HL-60 (cell line): ENCODE measurements around the gene VSIG10L2.

Experiments used
- GABPA ChIP-seq: IDR thresholded peaks from 2 replicates; pipeline ENCODE4 v1.6.1; 2012; ENCODE audit warnings: low read depth
- SPI1 ChIP-seq: IDR thresholded peaks from 2 replicates; pipeline ENCODE4 v1.6.1; 2012; ENCODE audit warnings: low read depth, mild to moderate bottlenecking, borderline replicate concordance
- TF ChIP-seq, protein P1 (sequence below): IDR thresholded peaks from one replicate; pipeline ENCODE4 v1.5.1; 2011; ENCODE audit warnings: low read length, control low read depth, inconsistent platforms; ENCODE audit not compliant: insufficient read depth

DNA sequence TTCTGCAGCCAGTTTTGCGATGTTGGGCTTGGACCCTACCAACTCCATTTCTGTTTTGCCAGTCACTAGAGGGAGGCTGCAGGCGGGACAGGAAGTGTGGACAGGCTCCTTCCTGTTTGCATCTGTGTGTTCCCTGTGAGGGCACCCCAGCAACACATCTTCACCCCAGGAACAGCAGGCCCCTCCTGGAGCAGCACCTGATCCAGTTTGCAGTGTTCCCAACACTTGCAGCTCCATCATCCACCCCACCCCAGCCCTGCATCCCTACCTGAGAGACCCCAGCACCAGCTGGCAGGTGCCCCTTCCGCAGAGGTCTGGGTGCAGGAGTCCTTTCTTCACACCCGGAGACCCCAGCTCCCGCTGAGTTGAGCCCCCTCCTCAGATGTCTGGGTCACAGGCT, 7.4 kb upstream of the VSIG10L2 start:
- TF ChIP-seq GABPA (peak; percentile 83), SPI1 (no peak)
- TF ChIP-seq, protein P1, sequence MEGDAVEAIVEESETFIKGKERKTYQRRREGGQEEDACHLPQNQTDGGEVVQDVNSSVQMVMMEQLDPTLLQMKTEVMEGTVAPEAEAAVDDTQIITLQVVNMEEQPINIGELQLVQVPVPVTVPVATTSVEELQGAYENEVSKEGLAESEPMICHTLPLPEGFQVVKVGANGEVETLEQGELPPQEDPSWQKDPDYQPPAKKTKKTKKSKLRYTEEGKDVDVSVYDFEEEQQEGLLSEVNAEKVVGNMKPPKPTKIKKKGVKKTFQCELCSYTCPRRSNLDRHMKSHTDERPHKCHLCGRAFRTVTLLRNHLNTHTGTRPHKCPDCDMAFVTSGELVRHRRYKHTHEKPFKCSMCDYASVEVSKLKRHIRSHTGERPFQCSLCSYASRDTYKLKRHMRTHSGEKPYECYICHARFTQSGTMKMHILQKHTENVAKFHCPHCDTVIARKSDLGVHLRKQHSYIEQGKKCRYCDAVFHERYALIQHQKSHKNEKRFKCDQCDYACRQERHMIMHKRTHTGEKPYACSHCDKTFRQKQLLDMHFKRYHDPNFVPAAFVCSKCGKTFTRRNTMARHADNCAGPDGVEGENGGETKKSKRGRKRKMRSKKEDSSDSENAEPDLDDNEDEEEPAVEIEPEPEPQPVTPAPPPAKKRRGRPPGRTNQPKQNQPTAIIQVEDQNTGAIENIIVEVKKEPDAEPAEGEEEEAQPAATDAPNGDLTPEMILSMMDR: no peak
